Activated T-helper 2 cell treated with anti-CD3 and anti-CD28 coated beads, Interferon-gamma antibody, Interleukin-2, Interleukin-4, amounts not matched to agents 10 μg/mL and 5 μg/mL and 100 μg/mL, durations not matched to agents 14 hours and 24 hours and 36 hours (primary cell): ENCODE results near the gene DCK. TPM values are rescaled to one million over a fixed set of nuclear protein-coding genes. Genes with fewer than 3 reads are reported as not detected.
"Not testable (repeated sequence)": the region's sequence is repeated elsewhere in the genome, so short reads cannot be mapped to it uniquely, and the experiment has no call there.

Experiments used
- DNase-seq: peaks from one replicate; pipeline ENCODE4 v3.0.0; 2021; ENCODE audit warnings: low spot score
- H3K27ac Mint-ChIP-seq: one replicate; pipeline ENCODE4 v1.8.0; 2021; ENCODE audit warnings: mixed read lengths
- H3K27me3 Mint-ChIP-seq: one replicate; pipeline ENCODE4 v1.8.0; 2021; ENCODE audit warnings: low read depth, mixed read lengths
- H3K36me3 Mint-ChIP-seq: one replicate; pipeline ENCODE4 v1.8.0; 2021; ENCODE audit warnings: low read depth, mixed read lengths
- H3K4me1 Mint-ChIP-seq: one replicate; pipeline ENCODE4 v1.8.0; 2021; ENCODE audit warnings: low read depth, mixed read lengths
- H3K4me3 Mint-ChIP-seq: one replicate; pipeline ENCODE4 v1.8.0; 2021; ENCODE audit warnings: low read depth, mild to moderate bottlenecking, moderate library complexity, mixed read lengths
- H3K9me3 Mint-ChIP-seq: one replicate; pipeline ENCODE4 v1.8.0; 2021; ENCODE audit warnings: mixed read lengths
- intact Hi-C: fragments of 100-400 bp; cut with micrococcal nuclease; formaldehyde crosslinking; loops from one replicate; pipeline ENCODE4 v1.15.1; 2023
- total RNA-seq: library from RNA; stranded (reverse); gene quantifications from 2 replicates; pipeline ENCODE4 v1.2.3, GENCODE V29; 2022

DCK gene
- total RNA-seq, 1 donor from 2014 or later, result 35.3 TPM

GRCh38 chr4:71049395-71049794, 55.9 kb downstream of the DCK start:
- Mint-ChIP-seq H3K4me3 (no peak overlapping the region), H3K4me1 (no peaks in the 10 kb centered on the region), H3K36me3 (no peaks in the 10 kb centered on the region), H3K27ac (no peak overlapping the region), H3K27me3 (no peaks in the 10 kb centered on the region), H3K9me3 (peaks cover 3% of the 10 kb centered on the region)
- DNase-seq, result no peak
- intact Hi-C loops, result no loop called here

GRCh38 chr4:71050809-71051208, 57.4 kb downstream of the DCK start:
- intact Hi-C loops, result no loop called here
- H3K36me3 Mint-ChIP-seq, result no peaks in the 10 kb centered on the region
- no peaks in the 10 kb centered on the region for H3K4me1 Mint-ChIP-seq
- H3K27ac Mint-ChIP-seq, result no peak overlapping the region
- H3K27me3 Mint-ChIP-seq, result no peaks in the 10 kb centered on the region
- peaks cover 3% of the 10 kb centered on the region for H3K9me3 Mint-ChIP-seq
- DNase-seq, result no peak
- H3K4me3 Mint-ChIP-seq, result no peak overlapping the region

- DNase-seq, result no peak
- Mint-ChIP-seq H3K4me3 (no peak overlapping the region), H3K36me3 (no peaks in the 10 kb centered on the region), H3K27me3 (no peaks in the 10 kb centered on the region), H3K4me1 (no peaks in the 10 kb centered on the region), H3K9me3 (peaks cover 3% of the 10 kb centered on the region), H3K27ac (no peak overlapping the region)
- intact Hi-C loops, result no loop called here
Measured at GRCh38 chr4:71052034-71052433, 58.6 kb downstream of the DCK start.

GRCh38 chr4:71052716-71053115, 59.3 kb downstream of the DCK start:
- intact Hi-C loops, result no loop called here
- no peaks in the 10 kb centered on the region for H3K27me3 Mint-ChIP-seq
- H3K4me3 Mint-ChIP-seq, result no peak overlapping the region
- peaks cover 3% of the 10 kb centered on the region for H3K9me3 Mint-ChIP-seq
- H3K4me1 Mint-ChIP-seq, result no peaks in the 10 kb centered on the region
- no peak overlapping the region for H3K27ac Mint-ChIP-seq
- no peak for DNase-seq
- H3K36me3 Mint-ChIP-seq, result no peaks in the 10 kb centered on the region

- H3K9me3 Mint-ChIP-seq, DNase-seq, intact Hi-C loops, H3K27ac Mint-ChIP-seq, H3K4me3 Mint-ChIP-seq, H3K36me3 Mint-ChIP-seq, H3K27me3 Mint-ChIP-seq, H3K4me1 Mint-ChIP-seq: not testable (repeated sequence)
Measured at GRCh38 chr4:71053613-71054012, 60.2 kb downstream of the DCK start.

- H3K36me3 Mint-ChIP-seq, DNase-seq, H3K4me3 Mint-ChIP-seq, H3K27ac Mint-ChIP-seq, H3K4me1 Mint-ChIP-seq, H3K27me3 Mint-ChIP-seq, intact Hi-C loops, H3K9me3 Mint-ChIP-seq: not testable (repeated sequence)
Measured at GRCh38 chr4:71059573-71059972, 66.1 kb downstream of the DCK start.

- peaks cover 7% of the 10 kb centered on the region for H3K27me3 Mint-ChIP-seq
- H3K27ac Mint-ChIP-seq, result no peak overlapping the region
- no peak for DNase-seq
- no peaks in the 10 kb centered on the region for H3K9me3 Mint-ChIP-seq
- no peaks in the 10 kb centered on the region for H3K36me3 Mint-ChIP-seq
- H3K4me1 Mint-ChIP-seq, result no peaks in the 10 kb centered on the region
- H3K4me3 Mint-ChIP-seq, result no peak overlapping the region
- intact Hi-C loops, result no loop called here
Measured at GRCh38 chr4:71062436-71062835, 69.0 kb downstream of the DCK start.

GRCh38 chr4:71063711-71064110, 70.3 kb downstream of the DCK start:
- Mint-ChIP-seq H3K27ac (no peak overlapping the region), H3K36me3 (no peaks in the 10 kb centered on the region), H3K4me3 (no peak overlapping the region), H3K27me3 (peaks cover 7% of the 10 kb centered on the region), H3K4me1 (no peaks in the 10 kb centered on the region), H3K9me3 (no peaks in the 10 kb centered on the region)
- DNase-seq, result no peak
- intact Hi-C loops, result no loop called here

- H3K4me3 Mint-ChIP-seq, result no peak overlapping the region
- H3K4me1 Mint-ChIP-seq, result no peaks in the 10 kb centered on the region
- no peaks in the 10 kb centered on the region for H3K36me3 Mint-ChIP-seq
- intact Hi-C loops, result no loop called here
- H3K9me3 Mint-ChIP-seq, result no peaks in the 10 kb centered on the region
- no peak for DNase-seq
- peaks cover 8% of the 10 kb centered on the region for H3K27me3 Mint-ChIP-seq
- no peak overlapping the region for H3K27ac Mint-ChIP-seq
Measured at GRCh38 chr4:71064521-71064920, 71.1 kb downstream of the DCK start.

GRCh38 chr4:71065991-71066510, 72.6 kb downstream of the DCK start:
- H3K27ac Mint-ChIP-seq, result no peak overlapping the region
- no peaks in the 10 kb centered on the region for H3K36me3 Mint-ChIP-seq
- peaks cover 8% of the 10 kb centered on the region for H3K27me3 Mint-ChIP-seq
- intact Hi-C loops, result no loop called here
- H3K4me1 Mint-ChIP-seq, result no peaks in the 10 kb centered on the region
- no peak for DNase-seq
- H3K9me3 Mint-ChIP-seq, result no peaks in the 10 kb centered on the region
- no peak overlapping the region for H3K4me3 Mint-ChIP-seq

GRCh38 chr4:71066737-71067716, 73.6 kb downstream of the DCK start:
- peaks cover 8% of the 10 kb centered on the region for H3K27me3 Mint-ChIP-seq
- intact Hi-C loops, result no loop called here
- no peak for DNase-seq
- no peaks in the 10 kb centered on the region for H3K4me1 Mint-ChIP-seq
- H3K9me3 Mint-ChIP-seq, result no peaks in the 10 kb centered on the region
- H3K27ac Mint-ChIP-seq, result no peak overlapping the region
- H3K36me3 Mint-ChIP-seq, result no peaks in the 10 kb centered on the region
- H3K4me3 Mint-ChIP-seq, result no peak overlapping the region

- no peaks in the 10 kb centered on the region for H3K9me3 Mint-ChIP-seq
- H3K27ac Mint-ChIP-seq, result no peak overlapping the region
- H3K36me3 Mint-ChIP-seq, result no peaks in the 10 kb centered on the region
- H3K27me3 Mint-ChIP-seq, result peaks cover 4% of the 10 kb centered on the region
- no peaks in the 10 kb centered on the region for H3K4me1 Mint-ChIP-seq
- H3K4me3 Mint-ChIP-seq, result no peak overlapping the region
- intact Hi-C loops, result no loop called here
- DNase-seq, result no peak
Measured at GRCh38 chr4:71069063-71069462, 75.6 kb downstream of the DCK start.

- H3K36me3 Mint-ChIP-seq, result no peaks in the 10 kb centered on the region
- H3K27me3 Mint-ChIP-seq, result peaks cover 3% of the 10 kb centered on the region
- intact Hi-C loops, result no loop called here
- no peak overlapping the region for H3K27ac Mint-ChIP-seq
- no peaks in the 10 kb centered on the region for H3K4me1 Mint-ChIP-seq
- no peak for DNase-seq
- H3K9me3 Mint-ChIP-seq, result no peaks in the 10 kb centered on the region
- no peak overlapping the region for H3K4me3 Mint-ChIP-seq
Measured at GRCh38 chr4:71070015-71070414, 76.6 kb downstream of the DCK start.
